Activated CD8-positive, alpha-beta T cell treated with anti-CD3 and anti-CD28 coated beads for 36 hours (primary cell): ENCODE data around the gene FZD10. TPM values are rescaled to one million over a fixed set of nuclear protein-coding genes. Genes with fewer than 3 reads are reported as not detected.

Experiments used
- ATAC-seq: fragments of 200-7000 bp; cut with Tn5 transposase; one replicate; pipeline ENCODE4 v1.10.0; 2021; ENCODE audit warnings: mild to moderate bottlenecking, moderate library complexity
- CTCF ChIA-PET: fragments of 350-600 bp; sonication (Branson Sonifier 250); formaldehyde crosslinking; loops from one replicate; lab custom pipeline; 2021; ENCODE audit warnings: antibody characterized with exemption; lab: Charles Lee
- POLR2A ChIA-PET: fragments of 350-600 bp; sonication (Branson Sonifier 250); formaldehyde crosslinking; loops from one replicate; lab custom pipeline; 2021; ENCODE audit warnings: antibody characterized with exemption; lab: Charles Lee
- DNase-seq: peaks from one replicate; pipeline ENCODE4 v3.0.0-alpha.2; 2020
- H3K27ac Mint-ChIP-seq: one replicate; pipeline ENCODE4 v1.8.0; 2021; ENCODE audit warnings: mild to moderate bottlenecking, mixed read lengths
- H3K27me3 Mint-ChIP-seq: one replicate; pipeline ENCODE4 v1.8.0; 2021; ENCODE audit warnings: mixed read lengths
- H3K36me3 Mint-ChIP-seq: one replicate; pipeline ENCODE4 v1.8.0; 2021; ENCODE audit warnings: low read depth, mixed read lengths
- H3K4me1 Mint-ChIP-seq: one replicate; pipeline ENCODE4 v1.8.0; 2021; ENCODE audit warnings: low read depth, mixed read lengths
- H3K4me3 Mint-ChIP-seq: one replicate; pipeline ENCODE4 v1.8.0; 2021; ENCODE audit warnings: mild to moderate bottlenecking, moderate library complexity, mixed read lengths
- H3K9me3 Mint-ChIP-seq: one replicate; pipeline ENCODE4 v1.8.0; 2021; ENCODE audit warnings: mixed read lengths
- CTCF ChIP-seq: fragments of 200-600 bp; IDR thresholded peaks from one replicate; pipeline ENCODE4 v1.8.0; 2022; ENCODE audit warnings: antibody characterized with exemption, mild to moderate bottlenecking
- intact Hi-C: fragments of 100-400 bp; cut with micrococcal nuclease; formaldehyde crosslinking; loops from one replicate; pipeline ENCODE4 v1.10.0; 2022
- total RNA-seq, 2 experiments: library from RNA; stranded (reverse); gene quantifications; one replicate each; pipeline ENCODE4 v1.2.3, GENCODE V29; 2021

Gene FZD10
- total RNA-seq, 2 experiments from 2014 or later, result not detected

- Mint-ChIP-seq H3K9me3 (no peaks in the 10 kb centered on the region), H3K27me3 (peaks cover 5% of the 10 kb centered on the region), H3K36me3 (no peaks in the 10 kb centered on the region), H3K4me1 (no peaks in the 10 kb centered on the region), H3K27ac (no peak overlapping the region), H3K4me3 (no peak overlapping the region)
- TF ChIP-seq CTCF, result no peak
- intact Hi-C loops, result no loop called here
- ChIA-PET CTCF (no interaction called here), POLR2A (no interaction called here)
- no peak for DNase-seq
- no peak for ATAC-seq
Measured at GRCh38 chr12:130145731-130146130, 16.5 kb upstream of the FZD10 start.

GRCh38 chr12:130146176-130146931 lies 15.9 kb upstream of the FZD10 start:
- Mint-ChIP-seq H3K9me3 (no peaks in the 10 kb centered on the region), H3K27ac (no peak overlapping the region), H3K4me3 (no peak overlapping the region), H3K27me3 (peaks cover 4% of the 10 kb centered on the region), H3K4me1 (no peaks in the 10 kb centered on the region), H3K36me3 (no peaks in the 10 kb centered on the region)
- CTCF ChIA-PET, result no interaction called here
- intact Hi-C loops, result no loop called here
- no peak for ATAC-seq
- no peak for DNase-seq
- POLR2A ChIA-PET, result no interaction called here
- no peak for TF ChIP-seq CTCF

- no peak for DNase-seq
- intact Hi-C loops, result no loop called here
- Mint-ChIP-seq H3K36me3 (no peaks in the 10 kb centered on the region), H3K4me3 (no peak overlapping the region), H3K27me3 (peaks cover 2% of the 10 kb centered on the region), H3K4me1 (no peaks in the 10 kb centered on the region), H3K9me3 (no peaks in the 10 kb centered on the region), H3K27ac (no peak overlapping the region)
- ChIA-PET CTCF (interaction anchor here (0.9 kb wide), 1 partner anchor 100 kb away, joined by 4 read pairs; no protein-coding TSS in a partner anchor), POLR2A (no interaction called here)
- TF ChIP-seq CTCF, result no peak
- no peak for ATAC-seq
Measured at GRCh38 chr12:130147875-130148596, 14.2 kb upstream of the FZD10 start.

GRCh38 chr12:130151846-130152245 lies 10.4 kb upstream of the FZD10 start:
- Mint-ChIP-seq H3K27ac (no peak overlapping the region), H3K4me3 (no peak overlapping the region), H3K9me3 (no peaks in the 10 kb centered on the region), H3K4me1 (no peaks in the 10 kb centered on the region), H3K36me3 (no peaks in the 10 kb centered on the region), H3K27me3 (peaks cover 19% of the 10 kb centered on the region)
- no peak for TF ChIP-seq CTCF
- POLR2A ChIA-PET, result no interaction called here
- no peak for DNase-seq
- intact Hi-C loops, result no loop called here
- no peak for ATAC-seq
- CTCF ChIA-PET, result no interaction called here

DNA sequence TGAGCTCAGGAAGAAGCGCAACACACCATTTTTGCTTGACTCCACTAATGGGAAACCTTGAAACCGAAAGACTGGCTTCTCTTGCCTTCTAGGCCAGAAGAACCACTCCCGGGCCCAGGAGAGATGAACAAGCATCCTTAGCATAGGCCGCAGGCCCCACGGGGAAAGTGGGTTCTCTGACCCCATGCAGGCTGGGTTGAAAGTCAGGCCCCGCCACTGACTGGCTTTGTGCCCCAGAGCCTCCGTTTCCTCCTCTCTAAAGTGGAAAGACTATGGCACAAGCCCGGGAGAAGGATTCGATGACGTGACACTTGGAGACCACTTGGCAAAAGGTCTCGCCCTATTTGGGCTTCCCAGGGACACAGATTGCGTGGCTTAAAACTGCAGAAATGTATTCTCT lies 9.9 kb upstream of the FZD10 start:
- POLR2A ChIA-PET, result no interaction called here
- intact Hi-C loops, result no loop called here
- H3K27me3 Mint-ChIP-seq, result peaks cover 19% of the 10 kb centered on the region

More for the DNA sequence above, 9.9 kb upstream of the FZD10 start:
- H3K36me3 Mint-ChIP-seq, result no peaks in the 10 kb centered on the region
- H3K4me3 Mint-ChIP-seq, result no peak overlapping the region
- no peaks in the 10 kb centered on the region for H3K4me1 Mint-ChIP-seq
- DNase-seq (no peak), ATAC-seq (no peak)
- H3K9me3 Mint-ChIP-seq, result no peaks in the 10 kb centered on the region
- no peak overlapping the region for H3K27ac Mint-ChIP-seq
- CTCF ChIA-PET, result no interaction called here
- TF ChIP-seq CTCF, result no peak
